ENCODE data around the gene MRPL42. TPM values are rescaled to one million over a fixed set of nuclear protein-coding genes. Genes with fewer than 3 reads are reported as not detected.

MRPL42 gene
- total RNA-seq, 1 experiment from 2014 or later = 108 TPM

DNA sequence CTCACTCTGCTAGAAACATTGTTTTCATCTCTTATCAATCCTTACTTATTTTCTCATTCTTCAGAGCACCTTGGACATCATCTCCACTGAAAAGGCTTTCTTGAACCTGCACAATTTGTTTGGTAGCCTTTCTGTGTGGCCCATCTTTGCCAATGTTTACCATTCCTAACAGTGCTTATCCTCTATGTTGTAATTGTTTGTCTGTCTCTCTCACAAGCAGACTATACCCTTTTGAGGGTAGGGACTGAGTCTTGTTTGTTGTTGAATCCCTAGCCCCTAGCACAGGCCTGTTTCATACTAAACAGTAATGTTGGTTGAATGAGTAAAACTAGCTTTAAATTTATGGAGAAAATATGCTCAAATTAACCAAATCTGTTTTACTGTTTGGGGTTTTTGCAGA lies 9.2 kb downstream of the MRPL42 start:
- Histone ChIP-seq H3K27ac (ENCODE audit: insufficient read length, low read depth, low read length) (no peak overlapping the region), H2BK15ac (ENCODE audit: low read depth, low read length) (no peak overlapping the region), H3K27me3 (ENCODE audit: insufficient read depth, low read length) (no peaks in the 10 kb centered on the region), H3K4me2 (ENCODE audit: insufficient read depth, insufficient read length, low read length) (no peak overlapping the region), H3K4ac (ENCODE audit: low read depth, low read length) (no peak overlapping the region), H2AFZ (ENCODE audit: low read length) (no peak overlapping the region), H3K4me1 (ENCODE audit: insufficient read depth, low read length) (no peaks in the 10 kb centered on the region), H3K23me2 (ENCODE audit: insufficient read length, low read depth, low read length, poor library complexity, severe bottlenecking) (no peaks in the 10 kb centered on the region), H4K20me1 (ENCODE audit: control insufficient read depth, insufficient read depth, insufficient read length) (no peaks in the 10 kb centered on the region), H3K14ac (ENCODE audit: insufficient read depth, low read length) (no peak overlapping the region), H3K56ac (ENCODE audit: insufficient read length, low read depth, low read length) (no peak overlapping the region), H3K79me2 (ENCODE audit: insufficient read depth, low read length) (peaks cover 2% of the 10 kb centered on the region; the same call in 1 of the 2 replicates), H3K9ac (ENCODE audit: extremely low read depth, insufficient read length, low read length) (no peak overlapping the region), H2AK5ac (ENCODE audit: insufficient read length, low read length) (no peak overlapping the region), H2BK5ac (ENCODE audit: insufficient read length, low read length) (no peak overlapping the region), H3K9me3 (ENCODE audit: control insufficient read depth, low read depth, low read length) (no peaks in the 10 kb centered on the region), H3K18ac (ENCODE audit: insufficient read length, low read depth, low read length) (no peak overlapping the region), H3T11ph (ENCODE audit: low read length) (no peak overlapping the region), H4K91ac (ENCODE audit: insufficient read length, low read depth, low read length) (no peak overlapping the region), H4K8ac (replicated peaks; ENCODE audit: insufficient read length, low read depth, low read length) (no peak overlapping the region), H2BK120ac (ENCODE audit: low read depth, low read length, poor library complexity, severe bottlenecking) (no peak overlapping the region), H2BK12ac (ENCODE audit: insufficient read length, low read depth, low read length) (no peak overlapping the region), H4K5ac (ENCODE audit: insufficient read length, low read depth, low read length) (no peak overlapping the region), H2BK20ac (ENCODE audit: low read depth, low read length, poor library complexity, severe bottlenecking) (no peak overlapping the region), H3K23ac (ENCODE audit: insufficient read length, low read depth, low read length) (no peak overlapping the region), H3K79me1 (ENCODE audit: insufficient read depth, low read depth, low read length, poor library complexity, severe bottlenecking) (peaks cover 4% of the 10 kb centered on the region)
- Mint-ChIP-seq H3K36me3 (ENCODE audit: insufficient read depth in 1 of 3, low read depth in 3 of 3) (peaks cover 28 to 60% (median 49%) of the 10 kb centered on the region in 3 experiments; a peak in 6 of 7 replicates), H3K9me3 (no peaks in the 10 kb centered on the region), H3K27me3 (ENCODE audit: low read depth) (no peaks in the 10 kb centered on the region), H3K27ac (peak overlapping the region in 2 of 3 experiments; percentile 44 to 53; a peak in 2 of 7 replicates), H3K4me3 (no peak overlapping the region), H3K4me1 (no peaks in the 10 kb centered on the region)
- no peak for DNase-seq
- TF ChIP-seq, protein P1, sequence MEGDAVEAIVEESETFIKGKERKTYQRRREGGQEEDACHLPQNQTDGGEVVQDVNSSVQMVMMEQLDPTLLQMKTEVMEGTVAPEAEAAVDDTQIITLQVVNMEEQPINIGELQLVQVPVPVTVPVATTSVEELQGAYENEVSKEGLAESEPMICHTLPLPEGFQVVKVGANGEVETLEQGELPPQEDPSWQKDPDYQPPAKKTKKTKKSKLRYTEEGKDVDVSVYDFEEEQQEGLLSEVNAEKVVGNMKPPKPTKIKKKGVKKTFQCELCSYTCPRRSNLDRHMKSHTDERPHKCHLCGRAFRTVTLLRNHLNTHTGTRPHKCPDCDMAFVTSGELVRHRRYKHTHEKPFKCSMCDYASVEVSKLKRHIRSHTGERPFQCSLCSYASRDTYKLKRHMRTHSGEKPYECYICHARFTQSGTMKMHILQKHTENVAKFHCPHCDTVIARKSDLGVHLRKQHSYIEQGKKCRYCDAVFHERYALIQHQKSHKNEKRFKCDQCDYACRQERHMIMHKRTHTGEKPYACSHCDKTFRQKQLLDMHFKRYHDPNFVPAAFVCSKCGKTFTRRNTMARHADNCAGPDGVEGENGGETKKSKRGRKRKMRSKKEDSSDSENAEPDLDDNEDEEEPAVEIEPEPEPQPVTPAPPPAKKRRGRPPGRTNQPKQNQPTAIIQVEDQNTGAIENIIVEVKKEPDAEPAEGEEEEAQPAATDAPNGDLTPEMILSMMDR (conservative IDR thresholded peaks at IDR 0.05) = no peak

Measured in H9 (cell line).